Stimulated activated naive CD4-positive, alpha-beta T cell treated with Interleukin-2 at 50 U/mL for 16 hours (primary cell): ENCODE results near the gene ZNF625.

Experiments
- DNase-seq: peaks from one replicate; lab custom pipeline; 2025; lab: John Stamatoyannopoulos, UW

ZNF625 gene

GRCh38 chr19:12156223-12157058 is at the start of gene ZNF625:
ZNF625 (minus strand) TSS chr19:12156734; CDS start chr19:12156558, 176 bp downstream.
- peak; percentile 18 for DNase-seq

GRCh38 chr19:12205296-12205695 is 48.8 kb upstream of the ZNF625 start:
- DNase-seq: no peak

GRCh38 chr19:12202250-12202649 is 45.7 kb upstream of the ZNF625 start:
- DNase-seq: peak; percentile 45

- DNase-seq: no peak
Measured at GRCh38 chr19:12199757-12200419, 43.4 kb upstream of the ZNF625 start.

- no peak for DNase-seq
Measured at GRCh38 chr19:12198136-12198535, 41.6 kb upstream of the ZNF625 start.

GRCh38 chr19:12194827-12195731 is 38.5 kb upstream of the ZNF625 start:
- DNase-seq: peak; percentile 37

GRCh38 chr19:12187625-12188024 is 31.1 kb upstream of the ZNF625 start:
- no peak for DNase-seq

- DNase-seq: no peak
Measured at GRCh38 chr19:12180377-12180776, 23.8 kb upstream of the ZNF625 start.

- DNase-seq: no peak
Measured at GRCh38 chr19:12166626-12167025, 10.1 kb upstream of the ZNF625 start.

GRCh38 chr19:12163826-12164225 is 7.3 kb upstream of the ZNF625 start:
- DNase-seq: no peak

GRCh38 chr19:12162882-12163806 is 6.6 kb upstream of the ZNF625 start, which contains the start of gene ZNF136:
ZNF136 (plus strand) TSS chr19:12163096; CDS start chr19:12163204, 108 bp downstream.
- peak; percentile 93 for DNase-seq

- DNase-seq: no peak
Measured at GRCh38 chr19:12162513-12162881, 6.0 kb upstream of the ZNF625 start.

GRCh38 chr19:12159773-12160414 is 3.4 kb upstream of the ZNF625 start:
- no peak for DNase-seq

GRCh38 chr19:12155324-12155860 is 1.1 kb downstream of the ZNF625 start:
- DNase-seq: no peak

- no peak for DNase-seq
Measured at GRCh38 chr19:12145348-12145747, 11.2 kb downstream of the ZNF625 start.

- DNase-seq: no peak
Measured at GRCh38 chr19:12141405-12141736, 15.2 kb downstream of the ZNF625 start.

GRCh38 chr19:12140545-12141404 is 15.8 kb downstream of the ZNF625 start:
- peak; percentile 78 for DNase-seq

GRCh38 chr19:12139885-12140544 is 16.5 kb downstream of the ZNF625 start, which contains the start of gene ZNF20:
ZNF20 (minus strand) TSS chr19:12140350; CDS start chr19:12140182, 168 bp downstream.
- DNase-seq: peak; percentile 87

GRCh38 chr19:12139269-12139668 is 17.3 kb downstream of the ZNF625 start:
- DNase-seq: no peak
